Ascending aorta (tissue), 2 donors: ENCODE data around the gene AADACL4. TPM values are rescaled to one million over a fixed set of nuclear protein-coding genes. Genes with fewer than 3 reads are reported as not detected.

ENCODE experiments used
- DNase-seq, 2 donors: peaks; one replicate each; pipeline ENCODE4 v3.0.0-alpha.2; 2019; ENCODE audit warnings: low spot score in 2 of 2
- H3K27ac ChIP-seq, 2 donors: fragments of 200-600 bp; sonication (generic); one replicate each; pipeline ENCODE4 v1.5.1; 2016 to 2017; ENCODE audit warnings: mild to moderate bottlenecking in 1 of 2
- H3K27me3 ChIP-seq: fragments of 200-600 bp; sonication (generic); one replicate; pipeline ENCODE4 v1.5.1; 2017
- H3K36me3 ChIP-seq, 2 donors: fragments of 200-600 bp; sonication (generic); one replicate each; pipeline ENCODE4 v1.5.1; 2016
- H3K4me1 ChIP-seq, 2 donors: fragments of 200-600 bp; sonication (generic); one replicate each; pipeline ENCODE4 v1.5.1; 2016 to 2017; ENCODE audit warnings: mild to moderate bottlenecking in 1 of 2
- H3K4me3 ChIP-seq, 2 donors: fragments of 200-600 bp; sonication (generic); one replicate each; pipeline ENCODE4 v1.5.1; 2016 to 2017; ENCODE audit warnings: mild to moderate bottlenecking in 1 of 2
- H3K9me3 ChIP-seq, 2 donors: fragments of 200-600 bp; sonication (generic); one replicate each; pipeline ENCODE4 v1.5.1; 2016
- CTCF ChIP-seq, 3 experiments: fragments of 200-600 bp in 2 of 3; fragments of 450-650 bp in 1 of 3; sonication (generic) in 2 of 3; IDR thresholded peaks; one replicate each; pipeline ENCODE4 v1.5.1; 2016 to 2019; ENCODE audit warnings: antibody characterized with exemption in 3 of 3, mild to moderate bottlenecking in 1 of 3, moderate library complexity in 1 of 3
- intact Hi-C: fragments of 100-400 bp; cut with DNase I; formaldehyde crosslinking; loops from one replicate; pipeline ENCODE4 v1.15.1; 2023
- total RNA-seq: library from RNA; depleted of rRNA; stranded (reverse); fragments of >200 nt; gene quantifications from one replicate; pipeline ENCODE4 v1.1.0, GENCODE V29; 2016

Gene AADACL4
- total RNA-seq, 1 donor from 2014 or later: not detected

GRCh38 chr1:12613180-12613579, 30.7 kb upstream of the AADACL4 start:
- intact Hi-C loops: no loop called here
- peaks cover 0 to 18% of the 10 kb centered on the region in 2 donors for H3K4me1 ChIP-seq
- H3K36me3 ChIP-seq: peaks cover 22 to 28% of the 10 kb centered on the region in 2 donors
- H3K27ac ChIP-seq: peak overlapping the region; percentile 95 to 96
- no peaks in the 10 kb centered on the region for H3K9me3 ChIP-seq
- H3K27me3 ChIP-seq: no peaks in the 10 kb centered on the region
- peak overlapping the region in 1 of 2 donors; percentile 83 for H3K4me3 ChIP-seq
- TF ChIP-seq CTCF (IDR thresholded peaks at IDR 0.05): no peak
- no peak for DNase-seq

DNA sequence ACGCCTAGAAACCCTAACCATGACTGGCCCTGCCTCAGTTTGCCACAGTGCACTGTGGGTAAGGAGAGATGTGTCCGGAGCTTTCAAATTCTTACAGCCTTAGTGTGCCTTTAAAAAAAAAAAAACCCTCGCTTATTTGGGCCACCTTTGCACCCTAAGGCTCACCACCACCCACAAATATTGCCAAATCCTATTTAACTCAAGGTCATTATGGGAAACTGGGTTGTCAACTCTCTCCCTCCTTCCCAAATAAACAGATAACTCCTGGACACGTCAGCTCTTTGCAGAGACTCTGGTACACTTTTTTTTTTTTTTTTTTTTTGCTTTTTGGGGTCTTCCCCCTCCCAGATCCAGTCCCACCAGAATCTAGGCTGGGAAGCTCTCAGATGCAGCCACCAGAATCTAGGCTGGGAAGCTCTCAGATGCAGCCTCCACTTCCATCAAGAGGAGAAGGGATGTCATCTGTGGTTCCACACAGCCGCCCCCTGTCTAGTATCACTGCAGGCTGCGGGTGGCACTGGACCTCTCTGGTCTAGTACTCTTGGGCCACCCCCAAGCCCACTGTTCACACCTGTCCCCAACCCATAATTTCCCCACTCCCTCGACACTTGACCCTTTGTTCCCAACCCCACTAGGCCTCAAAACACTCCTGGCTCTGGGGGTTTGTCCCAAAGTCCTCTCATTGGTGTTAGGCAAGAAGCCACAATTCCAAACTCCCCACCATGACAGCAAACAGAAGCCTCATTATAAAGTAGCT, 29.3 kb upstream of the AADACL4 start:
- Histone ChIP-seq H3K4me3 (peak overlapping the region; percentile 83 to 85), H3K27me3 (no peaks in the 10 kb centered on the region), H3K9me3 (no peaks in the 10 kb centered on the region), H3K36me3 (peaks cover 22 to 25% of the 10 kb centered on the region in 2 donors), H3K27ac (peak overlapping the region; percentile 95 to 96), H3K4me1 (peaks cover 0 to 15% of the 10 kb centered on the region in 2 donors)
- no peak for DNase-seq
- TF ChIP-seq CTCF (IDR thresholded peaks at IDR 0.05): no peak
- intact Hi-C loops: loop anchor here (5.0 kb wide), 1 partner anchor 192 kb away; no protein-coding TSS in a partner anchor

DNA sequence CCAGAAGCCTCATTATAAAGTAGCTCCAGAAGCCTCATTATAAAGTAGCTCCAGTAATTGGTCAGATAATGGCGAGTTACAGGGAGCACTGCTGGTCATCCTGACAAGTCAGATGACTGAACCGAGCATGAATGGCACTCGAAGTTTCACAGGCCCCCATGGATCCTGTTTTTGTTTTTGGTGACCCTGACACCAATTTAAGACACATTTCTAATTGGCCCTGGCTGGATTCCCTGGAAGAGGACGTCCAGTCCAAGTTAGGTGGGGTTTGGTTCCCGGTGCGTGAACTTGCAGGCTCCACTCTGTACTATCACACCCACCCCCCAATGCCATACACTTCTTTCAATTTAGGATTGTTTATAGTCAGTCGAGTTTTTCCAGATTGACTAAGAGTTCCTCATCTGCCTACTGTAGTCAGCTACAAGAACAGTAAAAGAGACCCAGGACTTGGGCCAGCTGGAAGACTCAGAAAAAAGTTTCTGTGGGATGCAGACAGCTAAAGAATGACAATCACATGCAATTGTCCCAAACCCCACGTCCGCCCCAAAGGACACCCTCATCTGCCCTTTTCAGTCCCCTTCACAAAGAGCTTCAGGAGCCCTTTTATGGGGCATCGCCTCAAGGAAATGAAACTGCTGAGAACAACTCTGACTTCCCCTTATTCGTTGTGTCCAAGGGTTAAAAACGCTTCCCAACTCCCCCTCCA, 28.6 kb upstream of the AADACL4 start:
- H3K4me3 ChIP-seq: peak overlapping the region; percentile 83 to 85
- peak overlapping the region; percentile 95 to 96 for H3K27ac ChIP-seq
- intact Hi-C loops: loop anchor here (5.0 kb wide), 1 partner anchor 193 kb away; no protein-coding TSS in a partner anchor
- DNase-seq: no peak
- peaks cover under 1 to 14% of the 10 kb centered on the region in 2 donors for H3K4me1 ChIP-seq
- no peaks in the 10 kb centered on the region for H3K27me3 ChIP-seq
- TF ChIP-seq CTCF (IDR thresholded peaks at IDR 0.05): no peak
- H3K36me3 ChIP-seq: peaks cover 21 to 22% of the 10 kb centered on the region in 2 donors
- no peaks in the 10 kb centered on the region for H3K9me3 ChIP-seq

- Histone ChIP-seq H3K27ac (peak overlapping the region; percentile 95 to 96), H3K27me3 (no peaks in the 10 kb centered on the region), H3K36me3 (peaks cover 15% of the 10 kb centered on the region in 2 donors), H3K4me3 (peak overlapping the region; percentile 83 to 85), H3K9me3 (no peaks in the 10 kb centered on the region), H3K4me1 (peaks cover 5 to 20% of the 10 kb centered on the region in 2 donors)
- intact Hi-C loops: loop anchor here (5.0 kb wide), 1 partner anchor 194 kb away; no protein-coding TSS in a partner anchor
- DNase-seq: peak; percentile 46 to 91
- TF ChIP-seq CTCF (IDR thresholded peaks at IDR 0.05): no peak
These were observed 27.8 kb upstream of the AADACL4 start for GRCh38 chr1:12615865-12616708.

- intact Hi-C loops: loop anchor here (5.0 kb wide), 1 partner anchor 195 kb away; no protein-coding TSS in a partner anchor
- Histone ChIP-seq H3K4me3 (peak overlapping the region; percentile 83 to 85), H3K9me3 (no peaks in the 10 kb centered on the region), H3K27me3 (no peaks in the 10 kb centered on the region), H3K27ac (peak overlapping the region; percentile 95 to 96), H3K36me3 (peaks cover 7 to 8% of the 10 kb centered on the region in 2 donors), H3K4me1 (peaks cover 11 to 28% of the 10 kb centered on the region in 2 donors)
- no peak for TF ChIP-seq CTCF (IDR thresholded peaks at IDR 0.05)
- peak in 1 of 2 donors; percentile 73 for DNase-seq
These were observed 27.0 kb upstream of the AADACL4 start for GRCh38 chr1:12616709-12617373.
